SW480 (cell line): ENCODE results near the gene RASSF6.
A peak's percentile ranks its signal among the peaks of the same experiment; 100 is the strongest.
"Not testable (repeated sequence)": the region's sequence is repeated elsewhere in the genome, so short reads cannot be mapped to it uniquely, and the experiment has no call there.

Experiments
- DNase-seq: peaks from one replicate; pipeline ENCODE4 v3.0.0-alpha.2; 2016; ENCODE audit warnings: low spot score

The RASSF6 gene

DNA sequence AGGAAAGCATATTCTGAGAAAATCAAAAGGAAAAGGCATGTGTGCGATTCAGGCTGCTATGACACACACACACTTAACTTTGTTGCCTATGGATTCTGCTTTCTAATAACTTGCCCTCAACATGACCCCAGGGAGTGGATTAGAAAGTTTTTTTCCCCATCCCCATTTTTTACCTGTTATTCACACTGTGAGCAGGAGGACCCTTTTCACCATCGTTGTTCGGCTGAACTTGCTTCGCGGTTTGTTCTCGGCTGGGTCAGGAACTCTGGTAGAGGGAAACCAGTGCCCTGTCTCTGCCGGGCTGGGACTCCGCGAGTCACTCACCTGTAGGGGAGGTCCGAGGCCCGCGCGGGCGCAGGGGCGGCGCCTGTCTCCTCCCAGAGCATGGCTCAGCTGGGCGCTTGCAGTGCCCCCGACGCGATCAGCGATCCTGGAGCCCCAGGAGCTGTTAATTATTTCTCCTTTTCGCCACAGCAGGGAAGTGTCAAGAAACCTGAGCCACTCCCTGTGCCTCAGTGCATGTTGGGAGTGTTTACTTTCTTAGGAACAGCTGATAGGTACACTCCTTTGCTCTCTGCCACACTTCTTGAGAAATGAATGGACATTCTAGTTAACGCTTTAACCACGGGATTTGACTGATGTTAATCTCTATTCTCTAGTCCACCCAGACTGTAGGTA lies at the start of gene RASSF6:
RASSF6 (minus strand) TSS at position 322 of the 678 bp plus-strand sequence. CDS start 8,641 bp downstream, outside the sequence.
- DNase-seq: peak; percentile 71

DNA sequence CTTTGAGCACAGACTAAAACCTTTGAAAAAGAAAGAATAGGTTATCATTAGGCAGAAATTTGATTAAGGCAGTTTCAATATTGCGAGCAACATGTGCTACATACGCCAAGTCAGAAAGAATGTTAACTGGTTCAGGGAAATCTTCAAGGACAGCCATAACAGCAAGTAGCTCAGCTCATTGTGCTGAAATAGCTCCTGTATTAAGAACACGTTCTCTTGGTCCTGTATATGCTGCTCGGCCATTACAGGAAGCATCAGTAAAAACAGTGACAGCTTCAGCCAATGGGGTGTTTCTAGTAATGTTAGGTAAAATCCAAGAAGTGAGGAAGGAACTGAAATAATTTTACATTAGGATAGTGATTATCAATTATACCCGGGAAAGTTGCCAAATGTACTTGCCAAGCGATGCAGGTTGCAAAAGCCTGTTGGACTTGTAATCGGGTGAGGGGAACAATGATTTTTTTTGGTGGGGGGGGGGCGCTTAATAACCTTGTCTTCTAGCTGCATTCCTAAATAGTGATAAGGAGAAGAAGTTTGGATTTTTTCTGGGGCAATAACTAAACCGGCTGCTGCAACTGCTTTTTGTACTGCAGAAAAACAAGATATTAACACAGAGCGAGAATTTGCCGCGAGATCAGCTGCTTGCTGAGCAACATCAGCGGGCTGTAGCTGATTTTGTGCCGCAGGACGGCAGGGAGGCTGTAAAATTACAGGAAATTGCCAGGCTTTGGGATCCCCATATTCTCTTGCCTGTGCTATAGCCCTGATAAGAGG lies 49.4 kb upstream of the RASSF6 start:
- no peak for DNase-seq

GRCh38 chr4:73668782-73669201 lies 48.6 kb upstream of the RASSF6 start:
- DNase-seq: no peak

DNA sequence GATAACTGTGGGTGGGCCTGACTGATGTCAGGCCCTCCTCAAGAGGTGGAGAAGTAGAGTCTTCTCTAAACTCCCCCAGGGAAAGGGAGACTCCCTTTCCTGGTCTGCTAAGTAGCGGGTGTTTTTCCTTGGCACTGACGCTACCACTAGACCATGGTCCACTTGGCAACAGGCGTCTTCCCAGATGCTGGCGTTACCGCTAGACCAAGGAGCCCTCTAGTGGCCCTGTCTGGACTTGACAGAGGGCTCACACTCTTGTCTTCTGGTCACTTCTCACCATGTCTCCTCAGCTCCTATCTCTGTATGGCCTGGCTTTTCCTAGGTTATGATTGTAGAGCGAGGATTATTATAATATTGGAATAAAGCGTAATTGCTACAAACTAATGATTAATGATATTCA lies 45.7 kb upstream of the RASSF6 start:
- not testable (repeated sequence) for DNase-seq

DNA sequence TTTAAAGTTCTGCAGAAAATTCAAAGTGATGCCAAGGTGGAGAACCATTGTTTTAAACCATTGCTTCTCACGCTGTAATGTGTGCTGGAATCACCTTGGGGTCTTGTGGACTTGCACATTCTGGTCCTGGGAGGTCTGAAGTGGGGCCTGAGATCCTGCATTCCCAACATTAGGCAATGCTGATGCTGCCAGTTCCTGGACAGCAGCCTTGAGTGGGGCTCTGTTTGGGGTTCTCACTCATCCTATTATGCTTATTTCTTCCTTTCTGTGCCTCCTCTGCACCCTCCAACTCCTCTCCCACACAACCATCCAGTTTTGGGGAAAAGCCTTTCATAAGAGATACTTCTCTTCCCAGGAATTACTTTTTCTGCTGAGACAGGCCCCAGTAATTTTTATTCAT lies 44.2 kb upstream of the RASSF6 start:
- DNase-seq: no peak

DNA sequence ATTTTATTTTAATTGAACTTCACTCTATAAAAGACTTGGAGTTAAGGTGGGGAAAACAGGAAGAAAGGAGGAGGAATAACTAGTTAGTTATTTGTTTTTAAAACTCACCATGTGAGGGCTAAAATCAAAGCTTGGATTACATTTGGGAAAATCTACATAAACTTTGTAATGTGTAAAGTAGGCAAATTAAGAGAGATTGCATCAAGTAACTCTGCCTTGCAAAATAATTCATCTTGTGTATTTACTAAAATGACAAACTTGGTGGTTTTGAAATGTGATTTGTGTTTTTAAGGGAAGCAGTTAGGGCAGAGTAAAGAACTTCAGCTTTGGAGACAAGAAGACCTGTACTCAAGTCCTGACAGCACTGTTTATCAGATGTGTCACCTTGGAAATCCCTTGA lies 43.3 kb upstream of the RASSF6 start:
- DNase-seq: no peak

GRCh38 chr4:73662709-73663546 lies 42.7 kb upstream of the RASSF6 start:
- DNase-seq: peak; percentile 40

GRCh38 chr4:73661646-73662119 lies 41.4 kb upstream of the RASSF6 start:
- DNase-seq: peak; percentile 51

- DNase-seq: no peak
Observed at GRCh38 chr4:73660808-73661207, 40.6 kb upstream of the RASSF6 start.

DNA sequence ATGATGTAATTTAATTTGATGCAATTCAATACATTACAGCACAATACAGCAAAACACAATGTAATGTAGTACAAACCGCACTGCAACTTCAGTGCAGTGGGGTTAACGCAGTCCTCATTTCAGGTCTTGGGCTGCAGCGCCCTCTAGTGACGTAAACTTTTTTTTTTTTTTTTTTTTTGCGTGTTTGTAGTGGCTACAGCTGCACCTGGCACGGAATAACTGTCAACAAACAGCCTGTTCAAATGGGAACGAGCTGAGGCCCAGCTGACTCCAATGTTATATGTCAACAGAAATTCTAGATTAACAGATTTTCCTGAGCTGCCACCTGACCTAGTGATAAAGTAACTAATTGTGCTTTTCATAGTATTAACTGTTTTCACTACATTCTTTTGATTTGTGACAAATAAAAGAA lies 33.5 kb upstream of the RASSF6 start:
- DNase-seq: peak; percentile 37

- DNase-seq: no peak
Observed at GRCh38 chr4:73650250-73650649, 30.0 kb upstream of the RASSF6 start.

DNA sequence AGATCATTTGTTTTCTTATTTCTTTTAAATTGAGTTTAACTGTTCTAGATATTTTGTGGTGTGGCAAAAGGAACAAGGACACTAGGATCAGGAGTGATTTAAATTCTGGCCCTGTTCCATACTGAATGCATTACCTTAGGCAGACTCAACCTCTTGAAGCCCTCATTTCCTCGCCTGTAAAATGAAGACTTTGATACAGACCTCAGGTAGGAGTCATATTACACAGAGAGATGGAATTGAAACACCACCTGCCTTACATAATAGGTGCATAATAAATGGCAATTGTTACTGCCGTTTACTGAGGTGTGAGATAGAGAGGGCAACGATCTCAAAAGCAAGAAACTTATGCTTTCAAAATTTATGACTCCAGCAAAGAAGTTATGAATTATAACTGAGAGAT lies 28.2 kb upstream of the RASSF6 start:
- no peak for DNase-seq

DNA sequence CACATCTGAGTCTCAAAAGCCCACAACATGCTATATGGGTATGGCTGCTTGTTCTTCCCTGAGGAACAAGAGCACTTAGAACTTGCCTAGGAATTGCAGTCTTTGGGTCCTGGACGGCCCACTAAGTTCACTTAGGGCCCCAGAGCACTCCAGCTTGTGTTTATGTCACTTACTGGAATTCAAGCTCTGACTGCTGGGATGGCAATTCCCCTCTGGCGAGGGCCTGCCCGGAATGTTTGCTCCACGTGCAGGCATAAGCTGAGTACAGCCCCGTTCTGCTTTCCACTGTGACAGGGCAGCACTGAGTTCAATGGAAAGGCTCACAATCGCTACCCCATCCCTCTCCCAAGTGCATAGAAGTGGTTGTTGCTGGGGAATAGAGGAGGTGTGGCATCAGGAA lies 25.9 kb upstream of the RASSF6 start:
- DNase-seq: no peak

- DNase-seq: no peak
Observed at GRCh38 chr4:73631565-73632226, 11.5 kb upstream of the RASSF6 start.

DNA sequence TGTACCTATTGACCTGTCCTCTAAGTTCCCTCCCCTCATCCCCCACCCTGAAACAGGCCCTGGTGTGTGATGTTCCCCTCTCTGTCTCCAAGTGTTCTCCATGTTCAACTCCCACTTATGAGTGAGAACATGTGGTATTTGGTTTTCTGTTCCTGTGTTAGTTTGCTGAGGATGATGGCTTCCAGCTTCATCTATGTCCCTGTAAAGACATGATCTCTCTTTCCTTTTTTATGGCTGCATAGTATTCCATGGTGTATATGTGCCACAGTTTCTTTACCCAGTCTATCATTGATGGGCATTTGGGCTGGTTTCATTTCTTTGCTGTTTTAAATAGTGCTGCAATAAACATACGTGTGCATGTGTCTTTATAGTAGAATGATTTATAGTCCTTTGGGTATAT lies 8.6 kb upstream of the RASSF6 start:
- DNase-seq: not testable (repeated sequence)

DNA sequence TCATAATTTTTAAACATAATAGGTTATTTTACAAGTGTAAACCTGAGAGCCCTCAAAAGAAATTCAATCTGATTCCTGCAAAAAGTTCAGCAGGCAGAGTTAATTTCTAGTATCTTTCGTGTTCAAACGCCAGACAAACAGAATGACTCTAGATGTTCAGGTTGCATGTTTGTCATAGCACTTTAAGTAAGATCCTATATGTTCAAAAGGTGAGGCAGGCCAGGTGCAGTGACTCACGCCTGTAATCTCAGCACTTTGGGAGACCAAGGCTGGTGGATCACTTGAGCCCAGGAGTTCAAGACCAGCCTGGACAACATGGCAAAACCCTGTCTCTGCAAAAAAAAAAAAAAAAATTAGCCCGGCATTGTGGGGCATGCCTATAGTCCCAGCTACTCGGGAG lies 1.1 kb upstream of the RASSF6 start:
- no peak for DNase-seq

- DNase-seq: peak; percentile 43
Observed at GRCh38 chr4:73619346-73619745, 890 bp downstream of the RASSF6 start.

GRCh38 chr4:73617256-73617655 lies 3.0 kb downstream of the RASSF6 start:
- no peak for DNase-seq

DNA sequence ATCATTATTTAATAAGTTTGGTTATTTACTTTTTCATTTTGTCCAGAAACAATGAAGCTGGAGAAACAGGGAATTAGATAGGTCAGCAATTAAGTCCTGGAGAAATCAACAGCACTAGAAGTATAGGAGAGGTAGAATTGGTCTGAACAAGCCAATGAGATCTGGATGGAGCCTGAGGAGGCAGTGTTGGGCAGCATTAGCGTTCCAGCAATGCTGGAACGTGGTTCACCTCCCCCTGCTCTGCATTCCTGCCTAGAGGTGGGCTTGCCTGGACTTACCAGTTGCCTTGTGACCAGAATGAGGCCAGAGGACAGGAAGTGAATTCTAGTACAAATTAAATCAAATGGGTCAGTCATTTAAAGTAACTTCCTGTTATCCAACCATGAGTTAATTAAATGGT lies 4.6 kb downstream of the RASSF6 start:
- DNase-seq: peak; percentile 71

GRCh38 chr4:73614311-73614867 lies 5.8 kb downstream of the RASSF6 start:
- no peak for DNase-seq

DNA sequence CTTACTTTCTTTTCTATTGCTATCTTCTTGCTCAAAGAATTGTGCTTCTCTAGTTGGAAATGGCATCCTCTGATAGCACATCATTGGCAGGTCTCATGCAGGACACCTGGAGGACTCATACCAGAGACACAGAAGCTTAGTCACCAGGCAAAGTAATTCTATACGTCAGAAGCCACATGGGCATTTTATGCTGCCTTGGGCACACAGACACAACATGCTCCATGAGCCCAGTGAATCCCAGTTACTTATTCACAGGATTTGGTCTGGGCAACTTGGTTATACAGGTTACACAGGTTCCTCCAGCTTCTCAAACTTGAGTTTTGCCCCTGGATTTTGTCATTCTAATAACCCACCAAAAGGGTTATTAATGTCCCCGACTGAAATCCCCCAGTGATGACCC lies 7.1 kb downstream of the RASSF6 start:
- DNase-seq: peak; percentile 52

GRCh38 chr4:73612032-73612431 lies 8.2 kb downstream of the RASSF6 start:
- no peak for DNase-seq
